Natural killer cell (primary cell): ENCODE data around the gene APOBEC2. TPM values are rescaled to one million over a fixed set of nuclear protein-coding genes. Genes with fewer than 3 reads are reported as not detected.
A peak's percentile ranks its signal among the peaks of the same experiment; 100 is the strongest.

ENCODE experiments used
- ATAC-seq, 3 donors: fragments of 150-1000 bp in 2 of 3; fragments of 200-7000 bp in 1 of 3; cut with Tn5 transposase; 1 replicate in 1 of 3; 2 replicates in 2 of 3; pipeline ENCODE4 v1.10.0; 2021; ENCODE audit warnings: mild to moderate bottlenecking in 2 of 3, moderate library complexity in 2 of 3
- DNase-seq, 2 donors: peaks; one replicate each; pipeline versions ENCODE4 v3.0.0 to v3.0.0-alpha.2; 2013 to 2021; ENCODE audit warnings: mixed read lengths in 1 of 2
- H3K27ac ChIP-seq: one replicate; pipeline ENCODE4 v1.5.1; 2013; ENCODE audit warnings: mild to moderate bottlenecking, low read length
- H3K27me3 ChIP-seq: one replicate; pipeline ENCODE4 v1.6.1; 2013; ENCODE audit warnings: low read length; ENCODE audit not compliant: control insufficient read depth, insufficient read depth
- H3K36me3 ChIP-seq: one replicate; pipeline ENCODE4 v1.6.1; 2013; ENCODE audit warnings: low read length; ENCODE audit not compliant: control insufficient read depth, insufficient read depth
- H3K4me1 ChIP-seq: one replicate; pipeline ENCODE4 v1.6.1; 2013; ENCODE audit warnings: low read length; ENCODE audit not compliant: control insufficient read depth, insufficient read depth
- H3K4me3 ChIP-seq: one replicate; pipeline ENCODE4 v1.5.1; 2013; ENCODE audit warnings: low read length
- H3K9me3 ChIP-seq: one replicate; pipeline ENCODE4 v1.6.1; 2013; ENCODE audit warnings: low read length; ENCODE audit not compliant: control insufficient read depth, insufficient read depth
- H3K27ac Mint-ChIP-seq, 2 donors: one replicate each; pipeline ENCODE4 v1.8.0; 2022; ENCODE audit warnings: mild to moderate bottlenecking in 2 of 2, mixed read lengths in 2 of 2, moderate library complexity in 1 of 2
- H3K27me3 Mint-ChIP-seq, 2 donors: one replicate each; pipeline ENCODE4 v1.8.0; 2022; ENCODE audit warnings: low read depth in 2 of 2, mixed read lengths in 2 of 2
- H3K36me3 Mint-ChIP-seq: one replicate; pipeline ENCODE4 v1.8.0; 2022; ENCODE audit warnings: mixed read lengths
- H3K4me1 Mint-ChIP-seq, 2 donors: one replicate each; pipeline ENCODE4 v1.8.0; 2022; ENCODE audit warnings: mixed read lengths in 2 of 2
- H3K4me3 Mint-ChIP-seq: one replicate; pipeline ENCODE4 v1.8.0; 2022; ENCODE audit warnings: mild to moderate bottlenecking, moderate library complexity, mixed read lengths
- H3K9me3 Mint-ChIP-seq, 2 donors: one replicate each; pipeline ENCODE4 v1.8.0; 2022; ENCODE audit warnings: mixed read lengths in 2 of 2
- WGBS: methylation state at CpG from one replicate; pipeline ENCODE4 v1.1.7; 2013; ENCODE audit warnings: missing lambda C conversion rate; ENCODE audit not compliant: insufficient coverage; 5-methylcytosine and 5-hydroxymethylcytosine counted together
- intact Hi-C: fragments of 100-400 bp; cut with micrococcal nuclease; formaldehyde crosslinking; loops from one replicate; pipeline ENCODE4 v1.14.2; 2022
- total RNA-seq, 4 donors: library from RNA; stranded (reverse); fragments of 120-200 nt in 1 of 4; gene quantifications; one replicate each; pipeline versions ENCODE4 v1.2.3 to v1.2.4, GENCODE V29; 2013 to 2022
- TF ChIP-seq, protein P1 (sequence below): fragments of 200-600 bp; IDR thresholded peaks from one replicate; pipeline ENCODE4 v1.8.0; 2022; ENCODE audit warnings: antibody characterized with exemption

The APOBEC2 gene
- total RNA-seq, 3 donors from 2014 or later (not counting 1 experiment from before 2014, with no cell fraction given) = not detected

- TF ChIP-seq, protein P1, sequence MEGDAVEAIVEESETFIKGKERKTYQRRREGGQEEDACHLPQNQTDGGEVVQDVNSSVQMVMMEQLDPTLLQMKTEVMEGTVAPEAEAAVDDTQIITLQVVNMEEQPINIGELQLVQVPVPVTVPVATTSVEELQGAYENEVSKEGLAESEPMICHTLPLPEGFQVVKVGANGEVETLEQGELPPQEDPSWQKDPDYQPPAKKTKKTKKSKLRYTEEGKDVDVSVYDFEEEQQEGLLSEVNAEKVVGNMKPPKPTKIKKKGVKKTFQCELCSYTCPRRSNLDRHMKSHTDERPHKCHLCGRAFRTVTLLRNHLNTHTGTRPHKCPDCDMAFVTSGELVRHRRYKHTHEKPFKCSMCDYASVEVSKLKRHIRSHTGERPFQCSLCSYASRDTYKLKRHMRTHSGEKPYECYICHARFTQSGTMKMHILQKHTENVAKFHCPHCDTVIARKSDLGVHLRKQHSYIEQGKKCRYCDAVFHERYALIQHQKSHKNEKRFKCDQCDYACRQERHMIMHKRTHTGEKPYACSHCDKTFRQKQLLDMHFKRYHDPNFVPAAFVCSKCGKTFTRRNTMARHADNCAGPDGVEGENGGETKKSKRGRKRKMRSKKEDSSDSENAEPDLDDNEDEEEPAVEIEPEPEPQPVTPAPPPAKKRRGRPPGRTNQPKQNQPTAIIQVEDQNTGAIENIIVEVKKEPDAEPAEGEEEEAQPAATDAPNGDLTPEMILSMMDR = no peak
- Mint-ChIP-seq H3K27me3 (no peaks in the 10 kb centered on the region), H3K36me3 (no peaks in the 10 kb centered on the region), H3K27ac (no peak overlapping the region), H3K4me1 (no peaks in the 10 kb centered on the region), H3K9me3 (no peaks in the 10 kb centered on the region), H3K4me3 (no peak overlapping the region)
- no peaks in the 10 kb centered on the region for H3K4me1 ChIP-seq
- H3K27ac ChIP-seq = no peak overlapping the region
- H3K27me3 ChIP-seq = no peaks in the 10 kb centered on the region
- DNase-seq (no peak), ATAC-seq (no peak)
- no peak overlapping the region for H3K4me3 ChIP-seq
- no peaks in the 10 kb centered on the region for H3K9me3 ChIP-seq
- intact Hi-C loops = loop anchor here (5.0 kb wide), 1 partner anchor 1056 kb away; no protein-coding TSS in a partner anchor
- WGBS = 94% methylated on average over 3 of the region's 3 CpGs
- H3K36me3 ChIP-seq = no peaks in the 10 kb centered on the region
These were observed 14.8 kb upstream of the APOBEC2 start for GRCh38 chr6:41038205-41038604.

- no peaks in the 10 kb centered on the region for H3K4me1 Mint-ChIP-seq
- H3K36me3 Mint-ChIP-seq = no peaks in the 10 kb centered on the region
- no peaks in the 10 kb centered on the region for H3K27me3 ChIP-seq
- ATAC-seq (peak in 2 of 3 donors; percentile 67 to 75), DNase-seq (peak in 1 of 2 donors; percentile 71)
- TF ChIP-seq, protein P1 = peak; percentile 71
- 78% methylated on average over 10 of the region's 10 CpGs for WGBS
- H3K4me3 Mint-ChIP-seq = no peak within 1 kb of the TSS
- no peak within 1 kb of the TSS for H3K27ac Mint-ChIP-seq
- no peaks in the 10 kb centered on the region for H3K9me3 Mint-ChIP-seq
- no peak within 1 kb of the TSS for H3K4me3 ChIP-seq
- no peaks in the 10 kb centered on the region for H3K27me3 Mint-ChIP-seq
- no peak within 1 kb of the TSS for H3K27ac ChIP-seq
- no peaks in the 10 kb centered on the region for H3K4me1 ChIP-seq
- H3K9me3 ChIP-seq = no peaks in the 10 kb centered on the region
- no peaks in the 10 kb centered on the region for H3K36me3 ChIP-seq
- intact Hi-C loops = loop anchor here (5.0 kb wide), 1 partner anchor 1057 kb away; no protein-coding TSS in a partner anchor
These were observed 13.7 kb upstream of the APOBEC2 start, which contains the start of gene UNC5CL for GRCh38 chr6:41039060-41039998. Gene UNC5CL (minus strand): TSS chr6:41039221. CDS start chr6:41035074, 4,147 bp downstream.

- Mint-ChIP-seq H3K9me3 (no peaks in the 10 kb centered on the region), H3K4me3 (no peak overlapping the region), H3K27ac (no peak overlapping the region), H3K27me3 (no peaks in the 10 kb centered on the region), H3K36me3 (no peaks in the 10 kb centered on the region), H3K4me1 (no peaks in the 10 kb centered on the region)
- H3K27ac ChIP-seq = no peak overlapping the region
- TF ChIP-seq, protein P1 = no peak
- no peaks in the 10 kb centered on the region for H3K27me3 ChIP-seq
- ATAC-seq (no peak), DNase-seq (no peak)
- H3K4me3 ChIP-seq = no peak overlapping the region
- 62% methylated on average over 6 of the region's 6 CpGs for WGBS
- no peaks in the 10 kb centered on the region for H3K36me3 ChIP-seq
- intact Hi-C loops = no loop called here
- no peaks in the 10 kb centered on the region for H3K9me3 ChIP-seq
- no peaks in the 10 kb centered on the region for H3K4me1 ChIP-seq
These were observed 12.7 kb upstream of the APOBEC2 start for GRCh38 chr6:41040101-41040939.
